Muscle layer of colon (tissue), 2 donors: ENCODE results near the gene NINJ2.
"Not testable (repeated sequence)": the region's sequence is repeated elsewhere in the genome, so short reads cannot be mapped to it uniquely, and the experiment has no call there.

Experiments
- H3K27ac ChIP-seq: one replicate; pipeline ENCODE4 v1.7.0; 2013; ENCODE audit warnings: low read depth, mild to moderate bottlenecking, low read length, moderate library complexity
- H3K27me3 ChIP-seq, 2 donors: one replicate each; pipeline ENCODE4 v1.7.0; 2013; ENCODE audit warnings: low read length in 2 of 2, mild to moderate bottlenecking in 2 of 2; ENCODE audit not compliant: insufficient read depth in 2 of 2, control insufficient read depth in 1 of 2
- H3K36me3 ChIP-seq: one replicate; pipeline ENCODE4 v1.7.0; 2013; ENCODE audit warnings: mild to moderate bottlenecking, low read length; ENCODE audit not compliant: insufficient read depth
- H3K4me1 ChIP-seq: one replicate; pipeline ENCODE4 v1.7.0; 2013; ENCODE audit warnings: mild to moderate bottlenecking, low read length; ENCODE audit not compliant: insufficient read depth
- H3K4me3 ChIP-seq, 2 donors: one replicate each; pipeline ENCODE4 v1.7.0; 2013; ENCODE audit warnings: low read length in 2 of 2, low read depth in 1 of 2, mild to moderate bottlenecking in 1 of 2, moderate library complexity in 1 of 2
- H3K9ac ChIP-seq: one replicate; pipeline ENCODE4 v1.7.0; 2013; ENCODE audit warnings: low read length
- H3K9me3 ChIP-seq: one replicate; pipeline ENCODE4 v1.7.0; 2013; ENCODE audit warnings: mild to moderate bottlenecking, low read length
- donor health status: abdominal sarcoma.
- donor health status: Adenocarcinoma of cecum.

NINJ2 gene

DNA sequence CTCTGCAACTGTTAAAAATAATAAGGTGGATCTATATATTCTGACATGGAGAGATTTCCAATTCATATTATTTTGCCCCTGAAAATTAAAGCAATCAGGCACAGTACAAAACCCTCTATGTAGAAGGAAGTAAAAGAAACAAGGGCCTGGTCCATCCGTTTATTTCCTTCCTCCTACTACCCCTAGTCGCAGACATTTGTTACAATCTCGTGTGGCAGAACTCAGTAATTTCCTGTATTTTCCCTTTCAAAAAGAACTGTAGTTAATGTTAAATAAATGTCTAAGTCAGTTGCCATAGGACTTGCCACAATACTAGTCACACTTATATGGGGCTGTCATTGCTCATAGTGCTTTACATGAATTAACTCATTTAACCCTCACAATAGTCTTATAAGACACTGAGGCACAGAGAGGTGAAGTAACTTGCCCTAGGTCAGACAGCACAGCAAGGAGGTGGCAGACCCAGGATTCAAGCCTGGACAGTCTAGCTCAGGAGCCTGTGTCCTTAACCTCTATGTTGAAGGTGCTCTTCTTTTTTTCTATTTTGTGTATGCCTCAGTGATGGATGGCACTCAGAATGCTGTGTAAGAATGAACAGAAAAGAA is 24.2 kb downstream of the NINJ2 start:
- no peak overlapping the region for H3K27ac ChIP-seq
- no peaks in the 10 kb centered on the region for H3K36me3 ChIP-seq
- H3K9me3 ChIP-seq = no peaks in the 10 kb centered on the region
- H3K4me1 ChIP-seq = peaks cover 8% of the 10 kb centered on the region
- H3K9ac ChIP-seq = no peak overlapping the region
- H3K27me3 ChIP-seq = no peaks in the 10 kb centered on the region
- no peak overlapping the region for H3K4me3 ChIP-seq

DNA sequence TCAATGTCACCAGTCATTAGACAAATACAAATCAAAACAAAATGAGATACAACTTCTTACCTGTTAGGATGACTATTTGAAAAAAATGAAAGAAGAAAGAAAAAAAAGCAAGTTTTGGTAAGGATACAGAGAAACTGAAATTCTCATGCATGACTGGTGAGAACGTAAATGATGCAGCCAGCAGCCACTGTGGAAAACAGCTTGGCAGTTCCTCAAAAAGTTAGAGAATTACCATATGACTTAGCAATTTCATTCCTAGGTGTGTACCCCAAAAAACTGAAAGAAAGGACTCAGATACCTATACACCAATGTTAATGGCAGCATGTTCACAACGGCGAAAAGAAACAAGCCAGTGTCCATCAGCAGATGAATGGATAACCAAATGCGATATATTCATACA is 26.6 kb downstream of the NINJ2 start:
- Histone ChIP-seq H3K9me3 (no peaks in the 10 kb centered on the region), H3K9ac (no peak overlapping the region), H3K4me3 (no peak overlapping the region), H3K4me1 (peaks cover 8% of the 10 kb centered on the region), H3K27me3 (no peaks in the 10 kb centered on the region), H3K27ac (no peak overlapping the region), H3K36me3 (no peaks in the 10 kb centered on the region)

GRCh38 chr12:633731-634130 is 29.5 kb downstream of the NINJ2 start:
- no peak overlapping the region for H3K27ac ChIP-seq
- no peak overlapping the region for H3K4me3 ChIP-seq

GRCh38 chr12:632102-632696 is 31.0 kb downstream of the NINJ2 start:
- no peaks in the 10 kb centered on the region for H3K36me3 ChIP-seq
- H3K9ac ChIP-seq = no peak overlapping the region
- H3K27me3 ChIP-seq = no peaks in the 10 kb centered on the region
- no peak overlapping the region for H3K4me3 ChIP-seq
- H3K4me1 ChIP-seq = peaks cover 8% of the 10 kb centered on the region
- H3K27ac ChIP-seq = no peak overlapping the region
- no peaks in the 10 kb centered on the region for H3K9me3 ChIP-seq

More at GRCh38 chr12:633731-634130, 29.5 kb downstream of the NINJ2 start:
- Histone ChIP-seq H3K4me1 (peaks cover 8% of the 10 kb centered on the region), H3K36me3 (no peaks in the 10 kb centered on the region), H3K9ac (no peak overlapping the region), H3K9me3 (no peaks in the 10 kb centered on the region), H3K27me3 (no peaks in the 10 kb centered on the region)

- no peaks in the 10 kb centered on the region for H3K36me3 ChIP-seq
- no peaks in the 10 kb centered on the region for H3K9me3 ChIP-seq
- peaks cover 8% of the 10 kb centered on the region for H3K4me1 ChIP-seq
- no peak overlapping the region for H3K9ac ChIP-seq
- no peaks in the 10 kb centered on the region for H3K27me3 ChIP-seq
- H3K4me3 ChIP-seq = no peak overlapping the region
- no peak overlapping the region for H3K27ac ChIP-seq
These were observed 32.3 kb downstream of the NINJ2 start for GRCh38 chr12:630656-631632.

GRCh38 chr12:628742-629078 is 34.5 kb downstream of the NINJ2 start:
- not testable (repeated sequence) for H3K9ac ChIP-seq, H3K4me3 ChIP-seq, H3K36me3 ChIP-seq, H3K27me3 ChIP-seq, H3K9me3 ChIP-seq, H3K4me1 ChIP-seq, H3K27ac ChIP-seq

DNA sequence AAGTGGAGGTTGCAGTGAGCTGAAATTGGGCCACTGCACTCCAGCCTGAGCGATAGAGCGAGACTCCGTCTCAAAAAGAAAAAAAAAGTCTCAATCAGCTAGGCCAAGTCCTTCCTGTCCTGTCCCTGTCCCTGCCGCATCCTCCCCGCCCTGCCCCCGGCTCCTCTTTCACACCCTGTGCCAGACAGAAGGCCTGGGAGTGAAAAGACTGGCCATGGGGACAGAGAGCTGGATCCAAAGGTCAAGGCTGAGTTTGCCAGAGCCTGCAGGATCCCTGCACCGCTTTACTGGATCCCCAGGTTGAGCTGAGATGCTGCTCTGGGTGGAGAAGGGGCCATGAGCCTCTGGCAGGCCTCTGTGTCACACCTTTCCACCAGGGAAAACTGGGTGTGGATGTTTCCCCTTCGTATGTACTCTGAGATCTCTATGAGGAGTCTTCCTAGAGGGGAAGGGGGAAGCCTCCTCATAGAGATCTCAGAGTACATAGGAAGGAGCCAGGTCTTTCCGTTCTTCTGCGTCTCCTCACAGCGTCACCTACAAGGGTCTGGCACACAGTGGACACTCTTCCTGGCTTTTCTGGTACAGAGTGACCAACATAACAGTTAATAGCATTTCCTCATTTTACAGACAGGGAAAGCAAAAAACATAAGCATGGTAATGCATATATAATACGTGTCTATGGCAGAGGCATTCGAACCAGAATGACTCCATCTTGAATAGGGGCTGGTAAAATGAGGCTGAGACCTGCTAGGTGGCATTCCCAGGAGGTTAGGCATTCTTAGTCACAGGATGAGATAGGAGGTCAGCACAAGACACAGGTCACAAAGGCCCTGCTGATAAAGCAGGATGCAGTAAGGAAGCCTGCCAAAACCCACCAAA is 35.1 kb downstream of the NINJ2 start:
- Histone ChIP-seq H3K27ac (no peak overlapping the region), H3K4me1 (peaks cover 8% of the 10 kb centered on the region), H3K9ac (no peak overlapping the region)

DNA sequence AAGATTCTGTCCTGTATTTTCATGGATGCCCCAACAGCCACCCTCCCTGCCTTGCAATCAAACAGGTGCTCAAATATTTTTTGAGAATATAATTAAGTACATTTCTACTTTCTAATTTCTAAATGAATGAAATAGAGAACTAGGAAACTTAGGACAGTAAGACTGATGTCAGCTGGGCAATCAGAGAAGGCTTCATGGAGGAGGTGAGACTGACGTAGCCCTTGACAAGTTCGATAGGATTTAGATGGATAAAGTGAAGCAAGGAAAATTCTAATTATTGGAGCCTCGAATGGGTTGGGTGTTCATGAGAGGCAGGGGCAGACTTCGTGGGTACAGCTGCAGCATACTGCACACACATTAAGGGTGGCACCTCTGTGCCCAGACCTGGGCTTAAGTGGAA is 36.0 kb downstream of the NINJ2 start:
- H3K9ac ChIP-seq = no peak overlapping the region
- H3K36me3 ChIP-seq = no peaks in the 10 kb centered on the region
- no peaks in the 10 kb centered on the region for H3K27me3 ChIP-seq
- peaks cover 3% of the 10 kb centered on the region for H3K4me1 ChIP-seq
- H3K4me3 ChIP-seq = no peak overlapping the region
- H3K27ac ChIP-seq = no peak overlapping the region
- no peaks in the 10 kb centered on the region for H3K9me3 ChIP-seq

More for the DNA sequence above, 35.1 kb downstream of the NINJ2 start:
- Histone ChIP-seq H3K9me3 (no peaks in the 10 kb centered on the region), H3K27me3 (no peaks in the 10 kb centered on the region), H3K36me3 (no peaks in the 10 kb centered on the region), H3K4me3 (no peak overlapping the region)

GRCh38 chr12:625998-626397 is 37.2 kb downstream of the NINJ2 start:
- Histone ChIP-seq H3K27ac (no peak overlapping the region), H3K9ac (no peak overlapping the region), H3K36me3 (no peaks in the 10 kb centered on the region), H3K27me3 (no peaks in the 10 kb centered on the region), H3K9me3 (no peaks in the 10 kb centered on the region), H3K4me1 (no peaks in the 10 kb centered on the region), H3K4me3 (no peak overlapping the region)

DNA sequence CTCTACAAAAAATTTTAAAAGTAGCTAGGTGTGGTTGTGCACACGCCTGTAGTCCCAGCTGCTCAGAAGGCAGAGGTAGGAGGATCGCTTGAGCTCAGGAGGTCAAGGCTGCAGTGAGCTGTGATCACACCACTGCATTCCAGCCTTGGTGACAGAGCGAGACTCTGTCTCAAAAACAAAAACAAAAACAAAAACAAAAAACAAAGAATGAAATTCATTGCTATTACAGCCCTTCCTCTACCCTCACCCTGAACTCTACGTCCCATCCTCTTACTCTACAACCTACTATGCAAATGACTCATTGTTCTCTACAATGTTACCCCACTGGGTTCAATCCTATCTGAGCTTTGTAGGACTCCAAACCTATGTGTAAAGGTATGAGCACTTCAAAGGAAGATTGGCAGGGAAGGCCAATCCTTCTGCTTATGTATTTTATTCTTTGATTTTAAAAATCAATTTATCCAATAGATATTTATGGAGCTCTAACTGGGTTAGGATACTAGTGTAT is 39.3 kb downstream of the NINJ2 start:
- no peak overlapping the region for H3K27ac ChIP-seq
- no peaks in the 10 kb centered on the region for H3K36me3 ChIP-seq
- H3K9me3 ChIP-seq = no peaks in the 10 kb centered on the region
- no peak overlapping the region for H3K4me3 ChIP-seq
- no peaks in the 10 kb centered on the region for H3K27me3 ChIP-seq
- no peaks in the 10 kb centered on the region for H3K4me1 ChIP-seq
- no peak overlapping the region for H3K9ac ChIP-seq
